HG02610 (cell line): ENCODE data around the gene PLTP.
"Not testable (repeated sequence)": the region's sequence is repeated elsewhere in the genome, so short reads cannot be mapped to it uniquely, and the experiment has no call there.

ENCODE experiments used
- ATAC-seq: cut with Tn5 transposase; IDR thresholded peaks from one replicate; pipeline ENCODE4 v1.9.1; 2021; ENCODE audit warnings: mild to moderate bottlenecking, moderate library complexity; ENCODE audit not compliant: unreplicated experiment

The PLTP gene

GRCh38 chr20:45880988-45881788 lies 30.8 kb downstream of the PLTP start, which contains the start of gene ZSWIM1:
Gene ZSWIM1, plus strand, starts transcription at chr20:45881227. Its CDS starts 1,366 bp downstream, at chr20:45882593.
- ATAC-seq = peak; percentile 98

- ATAC-seq = no peak
These were observed 33.7 kb downstream of the PLTP start for GRCh38 chr20:45878076-45878761.

- no peak for ATAC-seq
These were observed 37.4 kb downstream of the PLTP start for GRCh38 chr20:45874576-45874975.

- ATAC-seq = not testable (repeated sequence)
These were observed 37.9 kb downstream of the PLTP start for GRCh38 chr20:45874104-45874481.

GRCh38 chr20:45873409-45874103 lies 38.4 kb downstream of the PLTP start:
- no peak for ATAC-seq

GRCh38 chr20:45872626-45873025 lies 39.3 kb downstream of the PLTP start:
- ATAC-seq = no peak

- ATAC-seq = no peak
These were observed 44.2 kb downstream of the PLTP start for GRCh38 chr20:45867819-45868176.

- no peak for ATAC-seq
These were observed 44.7 kb downstream of the PLTP start for GRCh38 chr20:45867136-45867818.

- no peak for ATAC-seq
These were observed 45.5 kb downstream of the PLTP start for GRCh38 chr20:45866454-45866853.

- no peak for ATAC-seq
These were observed 48.1 kb downstream of the PLTP start for GRCh38 chr20:45863543-45864470.

GRCh38 chr20:45861221-45862075 lies 50.5 kb downstream of the PLTP start:
- no peak for ATAC-seq

GRCh38 chr20:45860560-45861220 lies 51.3 kb downstream of the PLTP start:
- no peak for ATAC-seq

- no peak for ATAC-seq
These were observed 52.0 kb downstream of the PLTP start for GRCh38 chr20:45859916-45860315.

- ATAC-seq = peak; percentile 24
These were observed 54.1 kb downstream of the PLTP start for GRCh38 chr20:45857882-45858216.

GRCh38 chr20:45857114-45857881 lies 54.7 kb downstream of the PLTP start, which contains the start of the genes ACOT8 and ZSWIM3:
Gene ACOT8, minus strand, starts transcription at chr20:45857392. Its CDS starts 77 bp downstream, at chr20:45857315.
Gene ZSWIM3, plus strand, starts transcription at chr20:45857614. Its CDS starts 212 bp downstream, at chr20:45857826.
- ATAC-seq = peak; percentile 97

GRCh38 chr20:45853484-45853883 lies 58.5 kb downstream of the PLTP start:
- ATAC-seq = no peak

GRCh38 chr20:45852326-45852725 lies 59.6 kb downstream of the PLTP start:
- no peak for ATAC-seq

GRCh38 chr20:45851501-45851900 lies 60.5 kb downstream of the PLTP start:
- ATAC-seq = no peak
